BLaER1 (cell line): ENCODE results near the gene SIM2.
A peak's percentile ranks its signal among the peaks of the same experiment; 100 is the strongest.

Source experiments
- H3K27ac ChIP-seq: shearing (Covaris generic); formaldehyde crosslinking; 2 replicates; pipeline ENCODE4 v1.8.1; 2022
- H3K27me3 ChIP-seq: shearing (Covaris generic); formaldehyde crosslinking; 2 replicates; pipeline ENCODE4 v1.8.1; 2022
- H3K36me3 ChIP-seq: shearing (Covaris generic); formaldehyde crosslinking; 2 replicates; pipeline ENCODE4 v1.8.1; 2022
- H3K4me1 ChIP-seq: shearing (Covaris generic); formaldehyde crosslinking; 2 replicates; pipeline ENCODE4 v1.8.1; 2022
- H3K4me2 ChIP-seq: shearing (Covaris generic); formaldehyde crosslinking; 2 replicates; pipeline ENCODE4 v1.8.1; 2022
- H3K4me3 ChIP-seq: shearing (Covaris generic); formaldehyde crosslinking; 2 replicates; pipeline ENCODE4 v1.8.1; 2022
- H3K9ac ChIP-seq: shearing (Covaris generic); formaldehyde crosslinking; 2 replicates; pipeline ENCODE4 v1.8.1; 2022
- H3K9me3 ChIP-seq: shearing (Covaris generic); formaldehyde crosslinking; 2 replicates; pipeline ENCODE4 v1.8.1; 2022
- H4K20me1 ChIP-seq: shearing (Covaris generic); formaldehyde crosslinking; 2 replicates; pipeline ENCODE4 v1.8.1; 2022
- Cebpa-rat ChIP-seq: shearing (Covaris generic); IDR thresholded peaks from 2 replicates; pipeline ENCODE4 v1.8.1; 2022

Gene SIM2

DNA sequence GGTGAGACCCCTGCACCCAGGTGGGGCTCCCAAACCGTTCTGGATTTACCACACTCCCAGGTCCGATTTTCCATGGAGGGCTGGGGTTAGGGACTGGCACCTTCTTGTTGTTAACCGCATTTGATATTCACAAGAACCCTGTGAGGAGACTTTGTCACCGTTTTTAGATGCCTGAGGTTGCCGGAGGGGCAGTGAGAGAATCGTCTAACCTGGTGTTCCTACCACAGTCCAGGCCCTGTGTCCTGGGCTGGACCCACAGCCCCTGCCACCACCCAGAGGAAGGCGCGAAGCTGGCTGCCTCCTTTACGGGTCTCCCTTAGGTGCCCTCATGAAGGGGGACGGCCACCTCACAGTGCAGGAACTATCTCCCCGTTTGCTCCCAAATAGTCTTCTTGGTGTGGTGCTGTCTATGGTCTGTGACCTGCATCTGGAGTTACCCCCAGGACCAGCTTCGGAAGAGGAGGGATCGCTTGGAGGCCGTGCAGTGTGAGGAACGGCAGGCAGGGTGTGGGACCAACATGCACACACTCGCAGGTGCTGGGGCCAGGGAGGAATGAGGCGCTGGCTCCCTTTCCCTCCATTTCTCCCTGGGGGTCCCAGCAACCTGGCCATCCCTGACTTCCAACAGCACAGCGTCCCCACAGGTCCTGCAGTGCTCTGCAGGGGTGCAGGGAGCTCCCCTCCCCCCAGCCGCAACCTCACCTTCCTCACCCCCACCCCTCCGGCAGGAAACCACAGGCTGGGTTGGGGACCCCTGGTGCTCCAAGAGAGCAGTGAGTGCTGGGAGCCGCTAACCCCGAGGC, 7.0 kb downstream of the SIM2 start:
- peaks cover 100% of the 10 kb centered on the region for H3K27me3 ChIP-seq
- no peaks in the 10 kb centered on the region for H3K36me3 ChIP-seq
- H3K4me1 ChIP-seq, result peaks cover 18% of the 10 kb centered on the region
- H3K9ac ChIP-seq, result no peak overlapping the region
- no peak overlapping the region for H3K4me3 ChIP-seq
- H3K4me2 ChIP-seq, result peak overlapping the region; percentile 41
- no peak for TF ChIP-seq Cebpa-rat
- H3K9me3 ChIP-seq, result peaks cover 19% of the 10 kb centered on the region
- no peak overlapping the region for H3K27ac ChIP-seq
- H4K20me1 ChIP-seq, result peaks cover 100% of the 10 kb centered on the region

GRCh38 chr21:36706482-36706852, 7.6 kb downstream of the SIM2 start:
- no peak overlapping the region for H3K27ac ChIP-seq
- H3K4me1 ChIP-seq, result peaks cover 16% of the 10 kb centered on the region
- peaks cover 100% of the 10 kb centered on the region for H3K27me3 ChIP-seq

GRCh38 chr21:36706951-36707762, 8.2 kb downstream of the SIM2 start:
- Histone ChIP-seq H3K4me2 (no peak overlapping the region), H3K4me1 (peaks cover 16% of the 10 kb centered on the region), H3K9me3 (peaks cover 19% of the 10 kb centered on the region), H4K20me1 (peaks cover 87% of the 10 kb centered on the region), H3K27me3 (peaks cover 100% of the 10 kb centered on the region), H3K36me3 (no peaks in the 10 kb centered on the region), H3K4me3 (no peak overlapping the region), H3K27ac (no peak overlapping the region), H3K9ac (no peak overlapping the region)
- TF ChIP-seq Cebpa-rat, result no peak

More at GRCh38 chr21:36706482-36706852, 7.6 kb downstream of the SIM2 start:
- H3K4me3 ChIP-seq, result no peak overlapping the region
- H4K20me1 ChIP-seq, result peaks cover 94% of the 10 kb centered on the region
- H3K36me3 ChIP-seq, result no peaks in the 10 kb centered on the region
- TF ChIP-seq Cebpa-rat, result no peak
- H3K9ac ChIP-seq, result no peak overlapping the region
- H3K9me3 ChIP-seq, result peaks cover 19% of the 10 kb centered on the region
- peak overlapping the region; percentile 41 for H3K4me2 ChIP-seq

GRCh38 chr21:36707763-36708285, 8.9 kb downstream of the SIM2 start:
- no peak overlapping the region for H3K4me3 ChIP-seq

GRCh38 chr21:36708286-36709029, 9.5 kb downstream of the SIM2 start:
- Histone ChIP-seq H3K9me3 (peaks cover 19% of the 10 kb centered on the region), H3K4me2 (no peak overlapping the region), H3K9ac (no peak overlapping the region), H3K4me1 (peaks cover 16% of the 10 kb centered on the region), H4K20me1 (peaks cover 79% of the 10 kb centered on the region), H3K27me3 (peaks cover 100% of the 10 kb centered on the region), H3K36me3 (no peaks in the 10 kb centered on the region), H3K4me3 (no peak overlapping the region), H3K27ac (no peak overlapping the region)
- no peak for TF ChIP-seq Cebpa-rat

More at GRCh38 chr21:36707763-36708285, 8.9 kb downstream of the SIM2 start:
- Histone ChIP-seq H4K20me1 (peaks cover 81% of the 10 kb centered on the region), H3K4me2 (no peak overlapping the region), H3K27ac (no peak overlapping the region), H3K9me3 (peaks cover 19% of the 10 kb centered on the region), H3K27me3 (peaks cover 100% of the 10 kb centered on the region), H3K9ac (no peak overlapping the region), H3K4me1 (peaks cover 16% of the 10 kb centered on the region), H3K36me3 (no peaks in the 10 kb centered on the region)
- no peak for TF ChIP-seq Cebpa-rat

DNA sequence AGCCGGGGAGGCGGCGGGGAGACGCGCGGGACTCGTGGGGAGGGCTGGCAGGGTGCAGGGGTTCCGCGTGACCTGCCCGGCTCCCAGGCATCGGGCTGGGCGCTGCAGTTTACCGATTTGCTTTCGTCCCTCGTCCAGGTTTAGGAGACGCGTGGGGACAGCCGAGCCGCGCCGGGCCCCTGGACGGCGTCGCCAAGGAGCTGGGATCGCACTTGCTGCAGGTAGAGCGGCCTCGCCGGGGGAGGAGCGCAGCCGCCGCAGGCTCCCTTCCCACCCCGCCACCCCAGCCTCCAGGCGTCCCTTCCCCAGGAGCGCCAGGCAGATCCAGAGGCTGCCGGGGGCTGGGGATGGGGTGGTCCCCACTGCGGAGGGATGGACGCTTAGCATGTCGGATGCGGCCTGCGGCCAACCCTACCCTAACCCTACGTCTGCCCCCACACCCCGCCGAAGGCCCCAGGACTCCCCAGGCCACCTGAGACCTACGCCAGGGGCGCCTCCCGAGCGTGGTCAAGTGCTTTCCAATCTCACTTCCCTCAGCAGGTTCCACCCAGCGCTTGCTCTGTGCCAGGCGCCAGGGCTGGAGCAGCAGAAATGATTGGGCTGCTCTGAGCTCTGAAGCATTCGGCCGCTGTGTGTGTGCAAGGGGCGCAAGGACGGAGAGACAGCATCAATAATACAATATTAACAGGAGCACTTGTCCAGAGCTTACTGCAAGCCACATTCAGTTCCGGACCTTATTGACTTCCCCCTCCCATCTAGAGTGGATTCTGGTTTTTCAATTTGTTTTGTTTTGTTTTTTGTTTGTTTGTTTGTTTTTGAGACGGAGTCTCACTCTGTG, 10.3 kb downstream of the SIM2 start:
- Histone ChIP-seq H3K27ac (no peak overlapping the region), H3K4me2 (no peak overlapping the region), H3K9me3 (peaks cover 19% of the 10 kb centered on the region), H3K9ac (no peak overlapping the region), H3K4me1 (peaks cover 16% of the 10 kb centered on the region), H3K27me3 (peaks cover 100% of the 10 kb centered on the region), H3K4me3 (no peak overlapping the region), H3K36me3 (no peaks in the 10 kb centered on the region), H4K20me1 (peaks cover 71% of the 10 kb centered on the region)
- TF ChIP-seq Cebpa-rat, result no peak

DNA sequence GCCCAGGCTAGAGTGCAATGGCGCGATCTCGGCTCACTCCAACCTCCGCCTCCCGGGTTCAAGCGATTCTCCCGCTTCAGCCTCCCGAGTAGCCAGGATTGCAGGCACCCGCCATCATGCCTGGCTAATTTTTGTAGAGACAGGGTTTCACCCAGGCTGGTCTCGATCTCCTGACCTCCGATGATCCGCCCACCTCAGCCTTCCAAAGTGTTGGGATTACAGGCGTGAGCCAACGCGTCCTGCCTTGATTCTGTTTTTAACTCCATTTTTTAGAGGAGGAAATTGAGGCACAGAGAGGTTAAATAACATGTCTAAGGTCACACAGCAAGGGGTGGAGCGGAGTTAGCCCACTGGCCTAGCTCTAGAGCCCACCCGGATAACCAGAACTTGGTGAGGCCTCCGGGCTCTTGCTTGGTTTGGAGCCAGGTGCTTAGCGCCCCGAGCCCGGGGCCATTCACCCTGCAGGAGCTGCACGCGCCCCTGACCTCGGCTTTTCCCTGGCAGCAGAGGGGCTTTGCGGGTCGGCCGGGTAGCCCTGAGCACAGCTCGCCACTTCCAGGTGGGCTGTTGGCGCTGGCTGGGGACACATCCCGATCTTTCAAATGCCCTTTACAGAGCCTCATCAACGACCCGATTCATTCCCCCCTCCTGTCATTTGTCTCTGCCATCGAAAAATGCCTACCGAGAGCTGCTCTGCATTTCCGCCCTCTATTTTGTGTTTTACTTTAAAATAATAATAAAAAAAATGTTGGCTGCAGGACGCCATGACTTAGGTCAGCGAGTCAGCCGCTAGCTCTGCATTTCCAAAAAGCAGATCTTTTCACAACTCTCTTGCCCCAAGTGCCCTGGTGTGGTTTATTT, 11.2 kb downstream of the SIM2 start:
- no peak for TF ChIP-seq Cebpa-rat
- Histone ChIP-seq H3K27me3 (peaks cover 100% of the 10 kb centered on the region), H3K4me2 (no peak overlapping the region), H3K27ac (no peak overlapping the region), H4K20me1 (peaks cover 62% of the 10 kb centered on the region), H3K9me3 (peaks cover 19% of the 10 kb centered on the region), H3K4me1 (peaks cover 8% of the 10 kb centered on the region), H3K36me3 (no peaks in the 10 kb centered on the region), H3K4me3 (no peak overlapping the region), H3K9ac (no peak overlapping the region)

GRCh38 chr21:36710729-36711048, 11.8 kb downstream of the SIM2 start:
- no peak overlapping the region for H3K4me3 ChIP-seq
- H3K9me3 ChIP-seq, result peaks cover 19% of the 10 kb centered on the region
- H4K20me1 ChIP-seq, result peaks cover 57% of the 10 kb centered on the region
- H3K4me2 ChIP-seq, result no peak overlapping the region
- no peaks in the 10 kb centered on the region for H3K36me3 ChIP-seq
- H3K4me1 ChIP-seq, result peaks cover 8% of the 10 kb centered on the region
- H3K27ac ChIP-seq, result no peak overlapping the region
- no peak for TF ChIP-seq Cebpa-rat
- peaks cover 98% of the 10 kb centered on the region for H3K27me3 ChIP-seq
- no peak overlapping the region for H3K9ac ChIP-seq
